GM23338 (cell line): ENCODE measurements around the gene YIPF5. TPM values are rescaled to one million over a fixed set of nuclear protein-coding genes. Genes with fewer than 3 reads are reported as not detected.

ENCODE experiments used
- ATAC-seq: fragments of 200-7000 bp; cut with Tn5 transposase; 3 replicates; pipeline ENCODE4 v1.9.1; 2020
- DNase-seq: peaks from one replicate; pipeline ENCODE4 v3.0.0-alpha.2; 2015; ENCODE audit warnings: low spot score
- H2AFZ ChIP-seq: fragments of 200-600 bp; sonication (generic); 2 replicates; pipeline ENCODE4 v1.8.0; 2016; ENCODE audit warnings: antibody characterized with exemption, mild to moderate bottlenecking, moderate library complexity
- H3F3A ChIP-seq: fragments of 200-600 bp; sonication (generic); replicated peaks from 2 replicates; pipeline ENCODE4 v1.8.0; 2017; ENCODE audit warnings: antibody characterized with exemption, mixed run types, low read depth
- H3K27ac ChIP-seq: fragments of 200-600 bp; sonication (generic); 2 replicates; pipeline ENCODE4 v1.6.1; 2016; ENCODE audit warnings: low read depth
- H3K27me3 ChIP-seq: fragments of 200-600 bp; sonication (generic); 2 replicates; pipeline ENCODE4 v1.8.0; 2016; ENCODE audit warnings: mild to moderate bottlenecking, mixed run types, moderate library complexity; ENCODE audit not compliant: insufficient read depth
- H3K36me3 ChIP-seq: fragments of 200-600 bp; sonication (generic); 2 replicates; pipeline ENCODE4 v1.8.0; 2016; ENCODE audit warnings: mild to moderate bottlenecking; ENCODE audit not compliant: insufficient read depth
- H3K4me1 ChIP-seq: fragments of 200-600 bp; sonication (generic); 2 replicates; pipeline ENCODE4 v1.8.0; 2016; ENCODE audit warnings: mild to moderate bottlenecking, moderate library complexity; ENCODE audit not compliant: insufficient read depth
- H3K4me2 ChIP-seq: fragments of 200-600 bp; sonication (generic); 2 replicates; pipeline ENCODE4 v1.7.1; 2017; ENCODE audit warnings: mixed run types
- H3K4me3 ChIP-seq: fragments of 200-600 bp; sonication (generic); 2 replicates; pipeline ENCODE4 v1.6.1; 2016; ENCODE audit warnings: mixed run types
- H3K79me2 ChIP-seq: fragments of 200-600 bp; sonication (generic); replicated peaks from 2 replicates; pipeline ENCODE4 v1.8.0; 2017; ENCODE audit warnings: mild to moderate bottlenecking; ENCODE audit not compliant: insufficient read depth
- H3K9me2 ChIP-seq: fragments of 200-600 bp; sonication (generic); 2 replicates; pipeline ENCODE4 v1.8.0; 2017; ENCODE audit not compliant: insufficient read depth
- H4K20me1 ChIP-seq: fragments of 200-600 bp; sonication (generic); replicated peaks from 2 replicates; pipeline ENCODE4 v1.8.0; 2017; ENCODE audit warnings: mild to moderate bottlenecking; ENCODE audit not compliant: insufficient read depth
- H3K27ac Mint-ChIP-seq: 2 replicates; pipeline ENCODE4 v1.8.0; 2020; ENCODE audit warnings: inconsistent platforms, mild to moderate bottlenecking, moderate library complexity, mixed read lengths
- H3K27me3 Mint-ChIP-seq: 3 replicates; pipeline ENCODE4 v1.8.0; 2022; ENCODE audit warnings: low read depth, mild to moderate bottlenecking, moderate library complexity, mixed read lengths, inconsistent platforms; ENCODE audit not compliant: insufficient read depth, poor library complexity
- H3K36me3 Mint-ChIP-seq: 3 replicates; pipeline ENCODE4 v1.8.0; 2021; ENCODE audit warnings: low read depth, mild to moderate bottlenecking, inconsistent platforms, moderate library complexity, mixed read lengths
- H3K4me1 Mint-ChIP-seq: 3 replicates; pipeline ENCODE4 v1.8.0; 2020; ENCODE audit warnings: mild to moderate bottlenecking, inconsistent platforms, mixed read lengths
- H3K4me3 Mint-ChIP-seq: 3 replicates; pipeline ENCODE4 v1.8.0; 2021; ENCODE audit warnings: moderate library complexity, mild to moderate bottlenecking, inconsistent platforms, mixed read lengths
- H3K9me3 Mint-ChIP-seq: 3 replicates; pipeline ENCODE4 v1.8.0; 2020; ENCODE audit warnings: moderate library complexity, mild to moderate bottlenecking, inconsistent platforms, mixed read lengths
- ETS1 ChIP-seq: IDR thresholded peaks from 2 replicates; pipeline ENCODE4 v1.6.1; 2016; ENCODE audit warnings: antibody characterized with exemption
- EZH2phosphoT487 ChIP-seq: fragments of 200-600 bp; sonication (generic); IDR thresholded peaks from one replicate; pipeline ENCODE4 v1.8.1; 2018; ENCODE audit warnings: antibody characterized with exemption; ENCODE audit not compliant: unreplicated experiment
- JUNB ChIP-seq: IDR thresholded peaks from one replicate; pipeline ENCODE4 v1.6.1; 2016; ENCODE audit warnings: antibody characterized with exemption; ENCODE audit not compliant: unreplicated experiment
- NANOG ChIP-seq: IDR thresholded peaks from 2 replicates; pipeline ENCODE4 v1.6.1; 2016; ENCODE audit warnings: antibody characterized with exemption, borderline replicate concordance
- REST ChIP-seq: IDR thresholded peaks from one replicate; pipeline ENCODE4 v1.6.1; 2018; ENCODE audit warnings: antibody characterized with exemption; ENCODE audit not compliant: unreplicated experiment
- STAT1 ChIP-seq: IDR thresholded peaks from one replicate; pipeline ENCODE4 v1.6.1; 2016; ENCODE audit warnings: antibody characterized with exemption; ENCODE audit not compliant: unreplicated experiment
- ZNF331 ChIP-seq: fragments of 250-450 bp; sonication (Bioruptor Pico); IDR thresholded peaks from 2 replicates; pipeline ENCODE4 v1.5.0; 2020; ENCODE audit warnings: low read depth, mild to moderate bottlenecking, moderate library complexity
- ZNF462 ChIP-seq: fragments of 250-450 bp; sonication (Bioruptor Pico); IDR thresholded peaks from 2 replicates; pipeline ENCODE4 v1.5.0; 2020; ENCODE audit warnings: mild to moderate bottlenecking, moderate library complexity
- polyA plus RNA-seq: library from polyadenylated mRNA; unstranded; fragments of >200 nt; fragmentation: Nextera tagmentation; extraction: Ambion mirVana; gene quantifications from 2 replicates; pipeline ENCODE4 v1.2.1, GENCODE V29; 2016
- total RNA-seq: library from RNA; depleted of rRNA; stranded (reverse); fragments of >200 nt; shearing (Covaris generic); gene quantifications from 2 replicates; pipeline ENCODE4 v1.2.3, GENCODE V29; 2014

YIPF5 gene
- total and polyA plus RNA-seq, 2 experiments from 2014 or later, result 28.1 to 46.5 TPM

- no peaks in the 10 kb centered on the region for H3F3A ChIP-seq
- no peaks in the 10 kb centered on the region; the same call in 1 of the 2 replicates for H3K36me3 ChIP-seq
- H2AFZ ChIP-seq, result no peak overlapping the region
- TF ChIP-seq REST (no peak), ZNF331 (no peak), STAT1 (no peak), JUNB (no peak), ZNF462 (CRISPR knock-in tag) (no peak), EZH2phosphoT487 (no peak), ETS1 (no peak), NANOG (no peak)
- no peaks in the 10 kb centered on the region for H3K79me2 ChIP-seq
- H3K4me1 ChIP-seq, result no peaks in the 10 kb centered on the region
- H3K4me3 ChIP-seq, result no peak overlapping the region
- no peak for DNase-seq
- H3K9me2 ChIP-seq, result no peaks in the 10 kb centered on the region; the same call in 1 of the 2 replicates
- ATAC-seq, result no peak
- H3K27ac ChIP-seq, result no peak overlapping the region
- Mint-ChIP-seq H3K4me3 (no peak overlapping the region), H3K27me3 (no peaks in the 10 kb centered on the region), H3K4me1 (no peaks in the 10 kb centered on the region), H3K36me3 (no peaks in the 10 kb centered on the region), H3K9me3 (no peaks in the 10 kb centered on the region), H3K27ac (no peak overlapping the region)
- H3K4me2 ChIP-seq, result no peak overlapping the region
- no peaks in the 10 kb centered on the region for H3K27me3 ChIP-seq
- no peaks in the 10 kb centered on the region for H4K20me1 ChIP-seq
Measured at GRCh38 chr5:144131261-144131660, 39.2 kb downstream of the YIPF5 start.
